GM21360 (cell line): Measurements from ENCODE around the gene MYBPH.

Experiments
- ATAC-seq: cut with Tn5 transposase; IDR thresholded peaks from one replicate; pipeline ENCODE4 v1.9.1; 2021; ENCODE audit warnings: mild to moderate bottlenecking, moderate library complexity; ENCODE audit not compliant: unreplicated experiment

MYBPH gene, protein sequence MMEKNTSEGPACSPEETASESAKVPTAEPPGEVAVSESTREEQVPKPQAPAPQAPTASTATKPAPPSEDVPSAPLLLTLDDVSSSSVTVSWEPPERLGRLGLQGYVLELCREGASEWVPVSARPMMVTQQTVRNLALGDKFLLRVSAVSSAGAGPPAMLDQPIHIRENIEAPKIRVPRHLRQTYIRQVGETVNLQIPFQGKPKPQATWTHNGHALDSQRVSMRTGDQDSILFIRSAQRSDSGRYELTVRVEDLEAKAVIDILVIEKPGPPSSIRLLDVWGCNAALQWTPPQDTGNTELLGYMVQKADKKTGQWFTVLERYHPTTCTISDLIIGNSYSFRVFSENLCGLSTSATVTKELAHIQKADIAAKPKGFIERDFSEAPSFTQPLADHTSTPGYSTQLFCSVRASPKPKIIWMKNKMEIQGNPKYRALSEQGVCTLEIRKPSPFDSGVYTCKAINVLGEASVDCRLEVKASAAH

DNA sequence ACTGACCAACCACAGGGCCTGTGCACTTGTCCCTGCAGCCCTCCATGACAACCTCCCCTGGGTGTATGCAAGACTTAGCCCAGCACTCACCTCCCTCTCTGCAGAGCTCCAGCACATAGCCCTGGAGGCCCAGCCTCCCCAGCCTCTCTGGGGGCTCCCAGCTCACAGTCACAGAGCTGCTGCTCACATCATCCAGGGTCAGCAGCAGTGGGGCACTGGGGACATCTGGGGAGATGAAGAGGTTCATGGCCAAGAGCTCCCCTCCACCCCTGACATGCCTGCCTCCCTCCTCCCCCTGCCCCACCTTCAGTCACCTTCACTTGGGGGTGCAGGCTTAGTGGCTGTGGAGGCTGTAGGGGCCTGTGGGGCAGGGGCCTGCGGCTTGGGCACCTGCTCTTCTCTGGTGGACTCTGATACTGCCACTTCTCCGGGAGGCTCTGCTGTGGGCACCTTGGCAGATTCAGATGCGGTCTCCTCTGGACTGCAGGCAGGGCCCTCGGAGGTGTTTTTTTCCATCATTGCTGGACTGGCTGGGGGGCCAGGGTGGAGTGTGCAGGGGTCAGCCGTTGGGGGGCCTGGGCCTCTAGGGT is at the start of gene MYBPH:
TSS of gene MYBPH (minus strand) at position 590 of the 590 bp plus-strand sequence. CDS start at position 519, 71 bp downstream.
- no peak for ATAC-seq

- ATAC-seq = no peak
These were observed 49.4 kb upstream of the MYBPH start for GRCh38 chr1:203225071-203225470.

DNA sequence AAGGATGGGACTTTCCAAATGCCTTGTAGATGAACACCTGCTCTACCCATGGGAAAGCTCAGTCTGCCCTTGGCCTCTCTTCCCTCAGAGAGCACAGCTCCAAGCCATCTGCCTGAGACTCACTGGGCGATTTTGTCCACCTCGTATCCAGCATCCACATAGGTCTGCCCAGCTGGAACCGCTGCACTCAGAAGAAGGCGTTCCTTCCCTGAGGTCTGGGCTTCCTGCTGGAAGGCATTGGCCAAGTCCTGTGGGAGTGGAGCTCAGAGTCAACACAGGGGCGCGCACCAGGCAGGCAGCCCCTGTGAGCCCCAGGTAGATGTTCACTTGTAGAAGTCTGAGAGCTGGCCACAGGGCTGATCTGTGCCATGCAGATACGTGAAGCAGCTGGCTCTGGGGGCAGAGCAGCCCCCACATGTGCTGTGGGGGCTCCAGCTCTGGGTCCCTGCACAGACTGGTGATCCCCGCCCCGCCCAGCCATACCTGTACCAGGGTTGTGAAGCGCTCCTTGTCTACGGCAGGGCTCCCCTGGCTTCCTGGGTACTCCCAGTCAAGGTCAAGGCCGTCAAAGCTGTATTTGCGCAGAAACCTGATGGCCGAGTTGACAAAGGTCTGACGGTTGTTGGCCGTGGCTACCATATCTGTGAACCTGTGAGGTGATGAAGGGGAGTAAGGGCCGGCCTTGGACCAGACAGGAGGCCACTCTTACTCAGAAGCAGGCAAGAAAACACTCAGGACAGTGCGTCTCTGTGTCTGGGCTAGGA is 47.6 kb upstream of the MYBPH start:
- no peak for ATAC-seq

DNA sequence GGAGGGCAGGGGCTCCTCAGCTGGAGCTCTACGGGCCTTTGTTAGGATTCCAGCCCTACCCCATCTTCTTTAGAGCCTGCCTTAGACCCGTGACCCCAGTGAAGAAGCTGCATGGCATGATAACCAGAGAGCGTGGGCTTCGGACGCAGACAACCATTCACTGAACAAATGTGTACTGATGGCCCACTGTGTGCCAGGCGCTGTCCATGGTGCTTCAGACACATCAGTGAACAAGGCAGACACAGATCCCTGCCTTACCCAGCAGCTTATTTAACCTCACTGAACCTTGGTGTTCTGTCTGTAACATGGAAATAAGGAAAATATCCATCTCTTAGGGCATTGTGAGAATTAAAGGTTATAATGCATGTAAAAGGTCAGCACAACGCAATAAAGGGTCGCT is 44.3 kb upstream of the MYBPH start:
- ATAC-seq = no peak

DNA sequence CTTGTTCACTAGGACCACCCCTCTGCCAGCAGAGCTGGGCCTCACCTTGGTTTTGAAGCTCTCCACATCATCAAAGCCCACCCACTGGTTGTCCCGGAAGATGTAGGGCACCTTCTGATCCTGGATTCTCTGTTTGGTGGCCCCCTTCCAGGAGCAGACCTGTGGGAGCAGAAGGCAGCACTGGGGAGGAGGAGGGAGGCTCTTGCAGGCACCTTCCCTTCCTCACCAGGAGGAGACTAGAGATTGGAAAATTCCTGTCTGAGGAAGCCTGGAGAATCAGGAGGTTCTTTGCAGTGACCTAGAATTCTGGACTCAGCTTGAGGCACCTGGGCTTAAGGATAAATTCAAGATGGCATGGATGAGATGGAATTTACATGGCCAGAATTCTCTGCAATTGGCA is 43.5 kb upstream of the MYBPH start:
- no peak for ATAC-seq

DNA sequence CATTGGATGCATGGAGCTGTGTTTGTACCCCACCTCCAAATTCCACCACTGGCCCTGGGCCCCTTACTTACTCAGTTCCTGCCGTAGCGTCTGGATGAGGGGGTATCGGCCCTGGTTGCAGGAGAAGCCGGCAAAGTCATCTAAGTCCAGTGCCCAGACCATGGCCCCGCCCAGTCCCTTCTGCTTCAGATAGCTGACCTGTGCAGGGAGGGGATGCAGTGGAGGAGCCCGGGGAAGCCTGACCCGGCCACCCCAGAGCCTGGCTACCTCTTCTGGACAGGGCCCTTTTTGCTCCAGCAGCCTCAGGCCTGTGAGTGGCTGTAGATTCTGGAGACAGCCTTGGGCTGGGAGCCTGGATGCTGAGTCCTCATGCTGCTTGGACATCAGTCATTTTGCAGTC is 42.0 kb upstream of the MYBPH start:
- no peak for ATAC-seq

DNA sequence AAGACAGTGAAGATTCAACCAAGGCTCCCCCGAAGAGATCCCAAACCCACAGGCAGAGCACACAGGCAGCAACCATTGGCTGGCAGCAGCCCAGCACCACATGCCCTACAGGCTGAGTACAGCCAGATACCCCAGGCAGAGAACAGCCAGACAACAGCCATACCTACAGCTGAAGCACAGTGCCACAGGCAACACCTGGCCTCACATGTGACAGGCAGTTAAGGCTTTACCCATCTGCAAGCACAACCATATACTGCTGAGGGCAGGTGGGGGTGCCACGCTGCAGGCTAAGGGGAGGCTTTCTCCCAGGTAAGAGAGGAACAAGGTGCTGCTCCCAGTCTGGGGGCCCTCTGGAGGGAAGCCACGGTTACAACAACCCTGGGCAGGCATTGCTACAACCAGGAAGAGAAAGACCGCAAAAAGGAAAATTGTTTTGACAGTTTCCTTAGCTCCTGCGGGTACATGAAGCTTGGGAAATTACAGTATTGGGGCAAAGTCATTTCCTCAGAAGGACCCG is 41.6 kb upstream of the MYBPH start:
- no peak for ATAC-seq

DNA sequence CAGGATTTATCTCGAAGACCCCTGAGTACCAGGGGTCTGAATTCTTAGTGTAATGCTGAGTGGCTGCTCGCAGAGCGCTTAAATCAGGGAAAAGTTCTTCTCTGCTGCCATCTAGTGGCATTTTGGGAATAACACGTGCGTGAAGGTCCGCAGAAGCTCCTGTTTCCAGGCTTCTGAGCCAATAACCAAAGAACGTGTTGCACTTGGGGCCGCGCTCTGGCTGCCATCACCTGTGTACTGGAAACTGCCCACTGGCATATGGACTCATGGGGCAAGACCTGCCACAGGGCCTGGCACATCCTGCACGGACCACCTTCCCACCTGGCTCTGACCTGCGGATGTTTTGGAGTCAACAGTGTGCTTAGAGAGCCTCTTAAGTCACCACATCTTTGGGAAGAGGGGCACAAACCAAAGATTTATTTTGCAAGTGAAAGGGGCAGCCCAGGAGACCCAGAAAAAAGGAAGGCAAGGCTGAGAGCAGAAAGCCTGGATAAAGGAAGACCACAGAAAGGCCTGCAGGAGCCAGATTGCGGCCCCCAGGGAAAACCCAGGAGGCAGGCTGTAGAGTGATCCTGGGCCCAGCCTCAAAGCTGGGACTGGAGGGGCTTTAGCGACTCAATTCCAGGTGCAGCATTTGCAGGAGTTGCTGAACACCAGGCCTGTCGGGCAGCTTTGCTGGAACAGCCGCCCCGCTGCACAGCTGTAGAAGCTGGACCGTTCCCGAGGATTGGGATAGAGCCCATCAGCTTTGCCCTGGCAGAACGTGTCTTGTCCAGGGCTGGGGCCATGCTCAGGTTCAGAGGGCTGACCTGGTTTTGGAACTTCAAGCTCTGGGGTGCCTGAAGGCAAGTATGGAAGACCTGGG is 40.9 kb upstream of the MYBPH start:
- ATAC-seq = no peak

GRCh38 chr1:203215573-203215972 is 39.9 kb upstream of the MYBPH start:
- ATAC-seq = no peak

- ATAC-seq = no peak
These were observed 39.2 kb upstream of the MYBPH start for GRCh38 chr1:203214871-203215270.

DNA sequence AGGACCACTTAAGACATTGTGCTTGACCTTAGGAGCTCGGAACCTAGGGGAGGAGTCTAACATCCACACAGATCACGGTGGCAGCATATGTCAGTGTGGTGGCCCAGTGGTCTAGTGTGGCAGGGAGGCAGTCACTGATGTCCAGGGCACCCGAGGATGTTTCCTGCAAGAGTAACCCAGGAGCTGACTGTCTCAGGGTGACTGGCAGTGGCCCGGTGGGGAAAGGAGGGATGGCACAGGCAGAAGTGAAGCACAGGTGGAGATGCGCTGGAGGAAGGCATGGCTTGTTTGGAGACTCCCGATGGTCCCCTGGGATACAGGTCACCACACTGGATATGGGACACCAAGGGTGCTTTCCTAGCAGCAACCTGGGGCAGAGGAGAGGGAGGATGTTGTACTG is 37.5 kb upstream of the MYBPH start:
- ATAC-seq = no peak

- ATAC-seq = no peak
These were observed 36.2 kb upstream of the MYBPH start for GRCh38 chr1:203211812-203212211.

DNA sequence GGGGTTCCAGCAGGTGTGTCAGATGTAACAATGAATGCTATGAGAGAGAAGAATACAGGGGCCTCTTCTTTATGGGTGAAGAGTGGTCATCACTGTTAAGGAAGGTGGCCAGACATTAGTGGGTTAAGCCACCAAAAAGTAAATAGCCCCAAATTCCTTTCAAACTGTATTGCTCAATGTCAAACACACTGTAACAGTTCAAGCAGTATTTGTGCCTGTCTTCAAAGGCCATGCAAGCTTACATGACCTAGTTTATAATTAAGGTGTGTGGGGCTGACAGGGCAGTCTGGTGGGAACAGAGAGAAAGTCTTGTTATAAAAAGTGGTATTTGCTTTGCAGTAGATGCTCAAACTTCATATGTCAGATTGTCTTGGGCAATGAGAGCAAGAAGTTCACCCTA is 35.4 kb upstream of the MYBPH start:
- ATAC-seq = no peak

GRCh38 chr1:203210350-203210749 is 34.7 kb upstream of the MYBPH start:
- no peak for ATAC-seq

DNA sequence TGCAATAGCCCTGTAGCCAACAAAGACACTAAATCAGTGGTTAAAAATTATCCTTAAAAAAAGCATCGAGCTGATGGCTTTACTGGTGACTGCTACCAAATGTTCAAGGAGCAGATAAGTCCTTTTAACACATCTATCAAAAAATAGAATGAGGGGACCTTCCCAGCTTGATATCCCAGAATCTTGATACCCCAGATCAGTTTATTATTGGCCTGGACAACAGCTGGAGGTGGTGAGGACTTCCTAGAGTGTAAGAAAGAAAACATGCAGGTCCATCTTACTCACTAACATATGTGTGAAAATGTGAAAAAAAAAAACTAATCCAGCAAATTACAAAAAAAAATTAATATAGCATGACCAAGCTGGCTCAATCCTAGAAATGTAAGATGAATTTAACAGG is 32.6 kb upstream of the MYBPH start:
- no peak for ATAC-seq

DNA sequence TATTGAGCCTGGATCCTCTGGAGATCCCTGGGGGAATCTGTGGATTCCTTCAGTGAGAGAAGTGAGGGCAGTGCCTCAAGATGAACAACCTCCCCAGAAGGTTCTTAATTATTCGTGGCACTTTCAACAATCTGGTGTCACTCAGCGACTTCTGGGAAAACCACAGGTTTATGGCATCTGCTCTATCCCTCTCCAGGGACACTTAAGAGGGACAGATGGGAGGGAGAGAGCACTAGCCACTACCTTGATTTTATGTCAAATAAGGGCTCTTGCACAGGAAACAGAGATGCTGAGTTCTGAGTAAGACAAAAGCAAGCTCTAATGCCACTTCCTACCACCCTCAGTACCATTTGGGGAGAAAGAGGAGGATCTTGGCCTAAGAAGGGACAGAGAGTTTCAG is 32.1 kb upstream of the MYBPH start:
- no peak for ATAC-seq

DNA sequence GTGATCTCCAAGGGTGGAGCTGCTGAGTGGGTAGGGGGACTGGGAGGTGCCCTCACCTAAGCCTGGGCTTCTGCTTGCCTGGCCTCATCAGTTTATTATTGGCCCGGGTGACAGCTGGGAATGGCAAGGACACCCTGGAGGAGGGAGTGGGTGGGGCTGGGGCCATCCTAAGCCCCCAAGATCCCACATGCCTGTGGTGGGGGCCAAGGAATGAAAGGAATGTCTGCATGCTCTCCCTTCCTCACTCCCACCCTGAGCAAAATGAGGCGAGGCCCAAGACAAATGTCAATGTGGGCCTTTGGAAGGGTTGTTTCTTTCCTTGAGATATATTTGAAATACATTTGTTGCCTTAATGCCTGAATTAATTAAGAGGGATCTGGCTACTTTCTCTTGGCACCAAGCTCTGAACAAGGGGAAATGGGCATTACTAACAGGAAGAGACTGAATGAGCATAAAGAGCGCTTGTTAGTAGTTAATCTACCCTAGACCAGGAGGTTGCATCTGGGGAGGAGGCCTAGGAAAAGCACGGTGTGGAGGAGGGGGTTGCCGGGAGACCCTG is 30.6 kb upstream of the MYBPH start:
- no peak for ATAC-seq

DNA sequence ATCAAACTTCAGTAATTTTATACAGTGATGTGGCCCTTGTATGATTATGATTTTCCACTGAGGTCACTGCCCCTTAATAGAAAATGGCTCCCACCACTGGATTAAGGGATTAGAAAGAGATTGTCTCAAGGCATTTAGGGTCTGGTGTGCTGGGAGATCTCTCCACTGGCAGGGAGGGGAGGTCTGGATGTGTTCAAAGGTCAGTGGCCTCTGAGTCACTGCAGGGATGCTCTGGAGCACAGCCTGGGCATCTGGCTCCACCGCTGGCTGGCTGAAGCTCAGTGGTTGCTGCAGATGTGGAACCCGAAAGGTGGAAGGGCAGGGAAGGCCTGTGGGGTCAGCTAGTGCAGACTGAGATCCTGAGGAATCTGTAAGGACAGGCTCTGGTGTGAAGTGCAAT is 29.1 kb upstream of the MYBPH start:
- ATAC-seq = no peak

DNA sequence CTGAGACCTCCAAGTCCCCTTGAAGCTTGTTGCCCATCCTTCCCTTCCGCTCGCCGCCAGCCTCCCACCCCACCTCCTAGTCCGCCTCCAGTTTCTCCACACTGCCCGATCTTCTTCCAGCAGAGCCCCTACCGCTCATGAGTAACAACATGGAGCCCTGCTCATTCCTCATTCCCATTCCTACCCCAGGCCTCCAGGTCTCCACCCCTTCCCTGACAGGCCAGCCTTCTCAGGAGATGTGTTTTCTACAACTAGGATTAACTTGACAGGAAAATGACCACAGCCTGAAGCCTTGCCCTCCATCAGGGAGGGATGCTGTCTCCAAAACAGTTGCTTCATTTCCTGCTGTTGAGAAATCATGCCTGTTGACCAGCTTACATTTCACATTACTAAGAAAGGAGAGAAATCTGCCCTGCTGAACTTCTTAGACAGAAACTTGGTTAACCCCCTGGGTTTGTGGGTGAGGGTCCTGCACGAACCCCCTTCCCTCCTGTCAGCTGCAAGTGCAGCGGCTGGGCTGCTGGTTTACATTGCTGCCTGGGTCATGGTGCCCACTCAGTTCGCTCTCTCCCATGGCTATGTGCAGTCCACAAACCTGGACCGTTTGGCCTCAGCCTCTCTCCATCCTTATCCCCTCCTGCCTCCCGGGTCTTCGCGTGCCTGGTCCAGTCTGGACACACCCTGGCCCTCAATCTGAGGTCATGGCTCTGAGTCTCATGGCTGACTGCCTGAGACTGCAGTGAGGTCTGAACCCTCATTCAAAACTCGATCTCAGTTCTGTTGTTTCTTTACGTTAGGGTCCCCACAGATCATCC is 27.0 kb upstream of the MYBPH start:
- no peak for ATAC-seq
